Measurements from ENCODE around the gene CYB561A3. TPM values are rescaled to one million over a fixed set of nuclear protein-coding genes. Genes with fewer than 3 reads are reported as not detected.

Gene CYB561A3
- total and polyA plus RNA-seq, 7 experiments from 2014 or later = 37.9 to 73.8 (median 45.5) TPM

GRCh38 chr11:61350336-61350735, 11.3 kb downstream of the CYB561A3 start:
- Histone ChIP-seq H3K36me3 (ENCODE audit: control insufficient read depth in 2 of 3, insufficient read depth in 3 of 3, low read length in 3 of 3) (peaks cover 14 to 66% (median 20%) of the 10 kb centered on the region in 3 experiments), H3K9me3 (ENCODE audit: control insufficient read depth in 2 of 3, low read length in 3 of 3) (no peaks in the 10 kb centered on the region), H3K4me3 (ENCODE audit: low read length) (no peak overlapping the region), H3K4me1 (ENCODE audit: control insufficient read depth in 2 of 2, insufficient read depth in 2 of 2, low read length in 2 of 2) (no peaks in the 10 kb centered on the region), H3K27me3 (ENCODE audit: control insufficient read depth in 2 of 2, insufficient read depth in 2 of 2, low read length in 2 of 2) (no peaks in the 10 kb centered on the region), H3K27ac (ENCODE audit: low read depth, low read length) (no peak overlapping the region)
- H3K4me1 Mint-ChIP-seq = peaks cover 2 to 10% (median 5%) of the 10 kb centered on the region in 7 donors
- intact Hi-C loops (cut with micrococcal nuclease) = no loop called here
- H3K9me3 Mint-ChIP-seq = no peaks in the 10 kb centered on the region
- no peak overlapping the region for H3K4me3 Mint-ChIP-seq
- H3K27ac Mint-ChIP-seq = no peak overlapping the region
- no peaks in the 10 kb centered on the region for H3K27me3 Mint-ChIP-seq
- CTCF ChIA-PET = no interaction called here
- POLR2A ChIA-PET = interaction anchor here (1.0 to 1.2 kb wide), 2 partner anchors 11 to 43 kb away, joined by 4 to 5 read pairs; partner anchors contain the start of genes CYB561A3 and TMEM138
- no peak for DNase-seq
- no peak for ATAC-seq
- H3K36me3 Mint-ChIP-seq = peaks cover 6 to 43% (median 16%) of the 10 kb centered on the region in 5 donors

- no peak overlapping the region for H3K27ac ChIP-seq (ENCODE audit: low read depth, low read length)
- Mint-ChIP-seq H3K36me3 (peaks cover 6 to 40% (median 16%) of the 10 kb centered on the region in 5 donors), H3K27ac (peak overlapping the region in 2 of 9 donors; percentile 48 to 86), H3K4me3 (no peak overlapping the region), H3K4me1 (peaks cover 0 to 10% (median 5%) of the 10 kb centered on the region in 7 donors), H3K27me3 (no peaks in the 10 kb centered on the region), H3K9me3 (no peaks in the 10 kb centered on the region)
- peaks cover 14 to 70% (median 20%) of the 10 kb centered on the region in 3 experiments for H3K36me3 ChIP-seq (ENCODE audit: control insufficient read depth in 2 of 3, insufficient read depth in 3 of 3, low read length in 3 of 3)
- no peaks in the 10 kb centered on the region for H3K27me3 ChIP-seq (ENCODE audit: control insufficient read depth in 2 of 2, insufficient read depth in 2 of 2, low read length in 2 of 2)
- ATAC-seq (no peak), DNase-seq (no peak)
- no peaks in the 10 kb centered on the region for H3K9me3 ChIP-seq (ENCODE audit: control insufficient read depth in 2 of 3, low read length in 3 of 3)
- H3K4me1 ChIP-seq (ENCODE audit: control insufficient read depth in 2 of 2, insufficient read depth in 2 of 2, low read length in 2 of 2) = no peaks in the 10 kb centered on the region
- ChIA-PET CTCF (no interaction called here), POLR2A (interaction anchor here (1.0 to 1.2 kb wide), 2 partner anchors 12 to 43 kb away, joined by 4 to 5 read pairs; partner anchors contain the start of genes CYB561A3 and TMEM138)
- intact Hi-C loops (cut with micrococcal nuclease) = no loop called here
- no peak overlapping the region for H3K4me3 ChIP-seq (ENCODE audit: low read length)
Observed at GRCh38 chr11:61349916-61350315, 11.8 kb downstream of the CYB561A3 start.

- POLR2A ChIA-PET = interaction anchor here (1.2 to 1.5 kb wide), 2 partner anchors 13 to 44 kb away, joined by 4 to 5 read pairs; no protein-coding TSS in a partner anchor
- H3K36me3 Mint-ChIP-seq = peaks cover 6 to 40% (median 16%) of the 10 kb centered on the region in 5 donors
- CTCF ChIA-PET = no interaction called here
Observed at GRCh38 chr11:61349189-61349751, 12.4 kb downstream of the CYB561A3 start.

GRCh38 chr11:61347916-61348461, 13.7 kb downstream of the CYB561A3 start:
- intact Hi-C loops (cut with micrococcal nuclease) = no loop called here
- Histone ChIP-seq H3K9me3 (ENCODE audit: control insufficient read depth in 2 of 3, low read length in 3 of 3) (no peaks in the 10 kb centered on the region), H3K27me3 (ENCODE audit: control insufficient read depth in 2 of 2, insufficient read depth in 2 of 2, low read length in 2 of 2) (no peaks in the 10 kb centered on the region), H3K36me3 (ENCODE audit: control insufficient read depth in 2 of 3, insufficient read depth in 3 of 3, low read length in 3 of 3) (peaks cover 7 to 68% (median 14%) of the 10 kb centered on the region in 3 experiments), H3K4me1 (ENCODE audit: control insufficient read depth in 2 of 2, insufficient read depth in 2 of 2, low read length in 2 of 2) (no peaks in the 10 kb centered on the region), H3K27ac (ENCODE audit: low read depth, low read length) (no peak overlapping the region), H3K4me3 (ENCODE audit: low read length) (no peak overlapping the region)
- H3K36me3 Mint-ChIP-seq = peaks cover 6 to 32% (median 13%) of the 10 kb centered on the region in 5 donors
- POLR2A ChIA-PET = interaction anchor here (1.1 to 1.5 kb wide), 2 partner anchors 12 to 14 kb away, joined by 3 to 4 read pairs; partner anchors contain the start of genes CYB561A3 and TMEM138
- CTCF ChIA-PET = no interaction called here
- H3K4me3 Mint-ChIP-seq = no peak overlapping the region
- no peaks in the 10 kb centered on the region for H3K9me3 Mint-ChIP-seq
- DNase-seq (no peak), ATAC-seq (peak; percentile 90)
- no peaks in the 10 kb centered on the region for H3K27me3 Mint-ChIP-seq
- peak overlapping the region in 1 of 9 donors; percentile 14 for H3K27ac Mint-ChIP-seq
- peaks cover 0 to 5% (median 3%) of the 10 kb centered on the region in 7 donors for H3K4me1 Mint-ChIP-seq

More at GRCh38 chr11:61349189-61349751, 12.4 kb downstream of the CYB561A3 start:
- Mint-ChIP-seq H3K4me3 (no peak overlapping the region), H3K9me3 (no peaks in the 10 kb centered on the region), H3K27ac (no peak overlapping the region), H3K27me3 (no peaks in the 10 kb centered on the region), H3K4me1 (peaks cover 0 to 10% (median 5%) of the 10 kb centered on the region in 7 donors)
- ATAC-seq (no peak), DNase-seq (no peak)
- Histone ChIP-seq H3K36me3 (ENCODE audit: control insufficient read depth in 2 of 3, insufficient read depth in 3 of 3, low read length in 3 of 3) (peaks cover 14 to 73% (median 20%) of the 10 kb centered on the region in 3 experiments), H3K27me3 (ENCODE audit: control insufficient read depth in 2 of 2, insufficient read depth in 2 of 2, low read length in 2 of 2) (no peaks in the 10 kb centered on the region), H3K27ac (ENCODE audit: low read depth, low read length) (no peak overlapping the region), H3K4me3 (ENCODE audit: low read length) (no peak overlapping the region), H3K4me1 (ENCODE audit: control insufficient read depth in 2 of 2, insufficient read depth in 2 of 2, low read length in 2 of 2) (no peaks in the 10 kb centered on the region), H3K9me3 (ENCODE audit: control insufficient read depth in 2 of 3, low read length in 3 of 3) (no peaks in the 10 kb centered on the region)
- intact Hi-C loops (cut with micrococcal nuclease) = no loop called here

- Histone ChIP-seq H3K4me3 (ENCODE audit: low read length) (no peak overlapping the region), H3K36me3 (ENCODE audit: control insufficient read depth in 2 of 3, insufficient read depth in 3 of 3, low read length in 3 of 3) (peaks cover 0 to 61% (median 5%) of the 10 kb centered on the region in 3 experiments), H3K4me1 (ENCODE audit: control insufficient read depth in 2 of 2, insufficient read depth in 2 of 2, low read length in 2 of 2) (no peaks in the 10 kb centered on the region), H3K27me3 (ENCODE audit: control insufficient read depth in 2 of 2, insufficient read depth in 2 of 2, low read length in 2 of 2) (no peaks in the 10 kb centered on the region), H3K9me3 (ENCODE audit: control insufficient read depth in 2 of 3, low read length in 3 of 3) (no peaks in the 10 kb centered on the region), H3K27ac (ENCODE audit: low read depth, low read length) (no peak overlapping the region)
- H3K36me3 Mint-ChIP-seq = peaks cover 1 to 23% (median 4%) of the 10 kb centered on the region in 5 donors
- H3K27ac Mint-ChIP-seq = peak overlapping the region in 6 of 9 donors; percentile 19 to 73 (median 48)
- H3K4me3 Mint-ChIP-seq = no peak overlapping the region
- intact Hi-C loops (cut with micrococcal nuclease) = no loop called here
- ChIA-PET POLR2A (no interaction called here), CTCF (interaction anchor here (0.7 kb wide), 1 partner anchor 1075 kb away, joined by 3 read pairs; no protein-coding TSS in a partner anchor)
- ATAC-seq (no peak), DNase-seq (no peak)
- no peaks in the 10 kb centered on the region for H3K9me3 Mint-ChIP-seq
- no peaks in the 10 kb centered on the region for H3K27me3 Mint-ChIP-seq
- H3K4me1 Mint-ChIP-seq = peaks cover 0 to 5% (median 0%) of the 10 kb centered on the region in 7 donors
Observed at GRCh38 chr11:61345954-61346843, 15.5 kb downstream of the CYB561A3 start.

GRCh38 chr11:61345170-61345610, 16.5 kb downstream of the CYB561A3 start:
- no peaks in the 10 kb centered on the region for H3K9me3 ChIP-seq (ENCODE audit: control insufficient read depth in 2 of 3, low read length in 3 of 3)
- H3K4me3 ChIP-seq (ENCODE audit: low read length) = no peak overlapping the region
- no peak for ATAC-seq
- intact Hi-C loops (cut with micrococcal nuclease) = no loop called here
- CTCF ChIA-PET = no interaction called here
- H3K27ac ChIP-seq (ENCODE audit: low read depth, low read length) = no peak overlapping the region
- Mint-ChIP-seq H3K27ac (no peak overlapping the region), H3K36me3 (peaks cover 1 to 22% (median 10%) of the 10 kb centered on the region in 5 donors), H3K27me3 (no peaks in the 10 kb centered on the region), H3K4me1 (peaks cover 0 to 10% (median 0%) of the 10 kb centered on the region in 7 donors), H3K4me3 (no peak overlapping the region), H3K9me3 (no peaks in the 10 kb centered on the region)
- POLR2A ChIA-PET = no interaction called here
- H3K4me1 ChIP-seq (ENCODE audit: control insufficient read depth in 2 of 2, insufficient read depth in 2 of 2, low read length in 2 of 2) = no peaks in the 10 kb centered on the region
- no peak for DNase-seq
- H3K36me3 ChIP-seq (ENCODE audit: control insufficient read depth in 2 of 3, insufficient read depth in 3 of 3, low read length in 3 of 3) = peaks cover 0 to 59% (median 5%) of the 10 kb centered on the region in 3 experiments
- no peaks in the 10 kb centered on the region for H3K27me3 ChIP-seq (ENCODE audit: control insufficient read depth in 2 of 2, insufficient read depth in 2 of 2, low read length in 2 of 2)

All from naive thymus-derived CD4-positive, alpha-beta T cell (primary cell).